Germinal center (tissue), 1 donor: ENCODE measurements around the gene CCDC40.

Experiments
- DNase-seq: peaks from one replicate; pipeline ENCODE4 v3.0.0; 2012; ENCODE audit warnings: mixed read lengths, low spot score

The CCDC40 gene

DNA sequence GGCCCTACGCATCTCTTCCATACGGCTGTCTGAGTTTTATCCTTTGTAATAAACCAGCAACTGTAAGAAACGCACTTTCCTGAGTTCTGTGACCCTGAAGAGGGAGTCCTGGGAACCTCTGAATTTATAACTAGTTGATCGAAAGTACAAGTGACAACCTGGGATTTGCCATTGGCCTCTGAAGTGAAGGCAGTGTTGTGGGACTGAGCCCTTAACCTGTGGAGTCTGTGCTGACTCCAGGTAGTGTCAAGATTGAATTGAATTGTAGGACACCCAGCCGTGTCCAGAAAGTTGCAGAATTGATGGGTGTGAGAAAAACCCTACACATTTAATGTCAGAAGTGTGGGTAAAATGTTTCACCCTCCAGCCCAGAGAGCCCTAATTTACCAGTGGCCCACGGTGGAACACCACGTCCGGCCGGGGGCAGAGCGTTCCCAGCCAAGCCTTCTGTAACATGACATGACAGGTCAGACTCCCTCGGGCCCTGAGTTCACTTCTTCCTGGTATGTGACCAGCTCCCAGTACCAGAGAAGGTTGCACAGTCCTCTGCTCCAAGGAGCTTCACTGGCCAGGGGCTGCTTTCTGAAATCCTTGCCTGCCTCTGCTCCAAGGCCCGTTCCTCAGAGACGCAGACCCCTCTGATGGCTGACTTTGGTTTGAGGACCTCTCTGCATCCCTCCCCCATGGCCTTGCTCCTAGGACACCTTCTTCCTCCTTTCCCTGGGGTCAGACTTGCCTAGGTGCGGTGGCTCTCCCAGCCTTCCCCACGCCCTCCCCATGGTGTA is 66.4 kb downstream of the CCDC40 start:
- DNase-seq: no peak

DNA sequence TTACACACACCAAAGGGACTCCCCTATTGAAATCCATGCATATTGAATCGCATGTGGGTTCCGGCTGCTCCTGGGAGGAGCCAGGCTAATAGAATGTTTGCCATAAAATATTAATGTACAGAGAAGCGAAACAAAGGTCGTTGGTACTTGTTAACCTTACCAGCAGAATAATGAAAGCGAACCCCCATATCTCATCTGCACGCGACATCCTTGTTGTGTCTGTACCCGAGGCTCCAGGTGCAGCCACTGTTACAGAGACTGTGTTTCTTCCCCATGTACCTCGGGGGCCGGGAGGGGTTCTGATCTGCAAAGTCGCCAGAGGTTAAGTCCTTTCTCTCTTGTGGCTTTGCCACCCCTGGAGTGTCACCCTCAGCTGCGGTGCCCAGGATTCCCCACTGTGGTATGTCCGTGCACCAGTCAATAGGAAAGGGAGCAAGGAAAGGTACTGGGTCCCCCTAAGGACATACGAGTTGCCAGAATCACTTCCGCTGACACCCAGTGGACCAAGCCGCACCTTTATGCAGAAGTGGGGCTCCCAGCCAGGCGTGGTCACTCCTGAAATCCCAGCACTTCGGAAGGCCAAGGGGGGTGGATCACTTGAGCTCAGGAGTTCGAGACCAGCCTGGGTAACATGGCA is 67.1 kb downstream of the CCDC40 start:
- no peak for DNase-seq

DNA sequence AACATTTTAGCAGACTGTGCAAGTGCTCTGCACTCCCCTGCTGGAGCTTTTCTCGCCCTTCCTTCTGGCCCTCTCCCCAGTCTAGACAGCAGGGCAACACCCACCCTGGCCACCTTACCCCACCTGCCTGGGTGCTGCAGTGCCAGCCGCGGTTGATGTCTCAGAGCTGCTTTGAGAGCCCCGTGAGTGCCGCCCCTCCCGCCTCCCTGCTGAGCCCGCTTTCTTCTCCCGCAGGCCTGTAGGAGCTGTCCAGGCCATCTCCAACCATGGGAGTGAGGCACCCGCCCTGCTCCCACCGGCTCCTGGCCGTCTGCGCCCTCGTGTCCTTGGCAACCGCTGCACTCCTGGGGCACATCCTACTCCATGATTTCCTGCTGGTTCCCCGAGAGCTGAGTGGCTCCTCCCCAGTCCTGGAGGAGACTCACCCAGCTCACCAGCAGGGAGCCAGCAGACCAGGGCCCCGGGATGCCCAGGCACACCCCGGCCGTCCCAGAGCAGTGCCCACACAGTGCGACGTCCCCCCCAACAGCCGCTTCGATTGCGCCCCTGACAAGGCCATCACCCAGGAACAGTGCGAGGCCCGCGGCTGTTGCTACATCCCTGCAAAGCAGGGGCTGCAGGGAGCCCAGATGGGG is 68.0 kb downstream of the CCDC40 start:
- DNase-seq: no peak

DNA sequence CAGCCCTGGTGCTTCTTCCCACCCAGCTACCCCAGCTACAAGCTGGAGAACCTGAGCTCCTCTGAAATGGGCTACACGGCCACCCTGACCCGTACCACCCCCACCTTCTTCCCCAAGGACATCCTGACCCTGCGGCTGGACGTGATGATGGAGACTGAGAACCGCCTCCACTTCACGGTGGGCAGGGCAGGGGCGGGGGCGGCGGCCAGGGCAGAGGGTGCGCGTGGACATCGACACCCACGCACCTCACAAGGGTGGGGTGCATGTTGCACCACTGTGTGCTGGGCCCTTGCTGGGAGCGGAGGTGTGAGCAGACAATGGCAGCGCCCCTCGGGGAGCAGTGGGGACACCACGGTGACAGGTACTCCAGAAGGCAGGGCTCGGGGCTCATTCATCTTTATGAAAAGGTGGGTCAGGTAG is 68.5 kb downstream of the CCDC40 start:
- no peak for DNase-seq

DNA sequence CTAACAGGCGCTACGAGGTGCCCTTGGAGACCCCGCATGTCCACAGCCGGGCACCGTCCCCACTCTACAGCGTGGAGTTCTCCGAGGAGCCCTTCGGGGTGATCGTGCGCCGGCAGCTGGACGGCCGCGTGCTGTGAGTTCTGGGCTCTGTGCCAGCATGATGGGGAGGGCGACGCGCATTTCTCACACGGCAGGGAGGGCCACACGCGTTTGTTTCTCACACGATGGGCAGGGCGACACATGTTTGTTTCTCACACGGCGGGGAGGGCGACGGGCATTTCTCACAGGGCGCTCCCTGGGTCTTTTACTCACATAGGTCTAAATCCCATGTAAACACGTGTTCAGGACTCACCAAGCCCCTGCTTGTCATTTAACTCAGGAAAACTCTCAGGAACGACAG is 69.3 kb downstream of the CCDC40 start:
- no peak for DNase-seq

DNA sequence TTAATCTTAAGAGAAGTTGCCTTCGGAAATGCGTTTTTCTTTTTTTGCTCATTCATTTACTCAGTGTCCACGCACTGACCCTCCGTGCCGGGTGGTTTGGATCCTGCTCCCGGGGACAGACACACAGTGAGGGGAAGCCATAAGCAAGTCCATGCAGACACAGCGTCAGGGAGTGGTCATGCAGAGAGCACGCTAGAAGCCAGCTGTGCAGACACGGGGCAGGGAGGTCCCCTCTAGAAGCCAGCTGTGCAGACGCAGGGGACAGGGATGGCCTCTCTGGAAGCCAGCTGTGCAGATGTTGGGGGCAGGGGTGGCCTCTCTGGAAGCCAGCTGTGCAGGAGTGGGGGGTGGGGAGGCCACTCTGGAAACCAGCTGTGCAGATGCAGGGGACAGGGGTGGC is 69.7 kb downstream of the CCDC40 start:
- DNase-seq: no peak

DNA sequence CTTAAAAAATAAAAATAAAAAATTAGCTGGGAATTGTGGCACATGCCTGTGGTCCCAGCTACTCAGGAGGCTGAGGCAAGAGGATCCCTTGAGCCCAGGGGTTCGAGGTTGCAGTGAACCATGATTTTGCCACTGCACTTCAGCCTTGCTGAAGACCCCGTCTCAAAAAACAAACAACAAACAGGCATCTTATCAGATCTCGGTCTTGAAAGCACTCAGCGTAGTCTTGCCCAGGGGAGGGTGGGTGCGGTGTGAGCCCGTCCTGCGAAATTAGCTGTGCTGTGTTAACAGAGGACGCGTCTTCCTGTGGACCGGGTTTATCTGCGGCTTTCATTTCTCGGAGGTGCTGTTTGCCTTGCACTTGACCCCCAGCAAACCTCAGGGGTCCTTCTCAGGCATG is 70.3 kb downstream of the CCDC40 start:
- no peak for DNase-seq

DNA sequence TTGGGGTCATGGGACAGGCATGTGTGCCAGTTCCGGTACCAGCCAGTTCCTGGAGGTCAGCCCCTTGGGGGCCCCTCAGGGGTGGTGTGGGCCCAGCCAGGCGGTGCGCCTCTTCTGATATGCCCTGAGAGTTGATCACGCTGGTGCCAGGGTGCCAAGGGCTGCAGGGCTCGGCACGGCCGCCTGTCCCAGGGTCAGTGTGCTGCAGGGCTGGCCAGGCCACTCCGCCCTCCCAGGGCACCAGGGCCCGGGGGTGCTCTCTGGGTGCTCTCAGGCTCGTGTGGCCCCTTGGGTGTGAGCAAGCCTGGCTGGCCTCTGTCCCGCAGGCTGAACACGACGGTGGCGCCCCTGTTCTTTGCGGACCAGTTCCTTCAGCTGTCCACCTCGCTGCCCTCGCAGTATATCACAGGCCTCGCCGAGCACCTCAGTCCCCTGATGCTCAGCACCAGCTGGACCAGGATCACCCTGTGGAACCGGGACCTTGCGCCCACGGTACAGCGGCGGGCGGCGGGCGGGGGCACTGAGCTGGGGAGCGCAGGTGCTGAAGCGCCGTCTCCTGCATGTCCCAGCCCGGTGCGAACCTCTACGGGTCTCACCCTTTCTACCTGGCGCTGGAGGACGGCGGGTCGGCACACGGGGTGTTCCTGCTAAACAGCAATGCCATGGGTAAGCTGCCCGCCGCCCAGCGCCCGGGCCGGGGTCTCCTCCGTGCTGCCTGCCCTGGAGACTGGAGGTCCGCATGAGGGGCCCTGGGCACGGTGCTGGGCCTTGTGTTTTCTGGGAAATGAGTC is 71.0 kb downstream of the CCDC40 start:
- no peak for DNase-seq

DNA sequence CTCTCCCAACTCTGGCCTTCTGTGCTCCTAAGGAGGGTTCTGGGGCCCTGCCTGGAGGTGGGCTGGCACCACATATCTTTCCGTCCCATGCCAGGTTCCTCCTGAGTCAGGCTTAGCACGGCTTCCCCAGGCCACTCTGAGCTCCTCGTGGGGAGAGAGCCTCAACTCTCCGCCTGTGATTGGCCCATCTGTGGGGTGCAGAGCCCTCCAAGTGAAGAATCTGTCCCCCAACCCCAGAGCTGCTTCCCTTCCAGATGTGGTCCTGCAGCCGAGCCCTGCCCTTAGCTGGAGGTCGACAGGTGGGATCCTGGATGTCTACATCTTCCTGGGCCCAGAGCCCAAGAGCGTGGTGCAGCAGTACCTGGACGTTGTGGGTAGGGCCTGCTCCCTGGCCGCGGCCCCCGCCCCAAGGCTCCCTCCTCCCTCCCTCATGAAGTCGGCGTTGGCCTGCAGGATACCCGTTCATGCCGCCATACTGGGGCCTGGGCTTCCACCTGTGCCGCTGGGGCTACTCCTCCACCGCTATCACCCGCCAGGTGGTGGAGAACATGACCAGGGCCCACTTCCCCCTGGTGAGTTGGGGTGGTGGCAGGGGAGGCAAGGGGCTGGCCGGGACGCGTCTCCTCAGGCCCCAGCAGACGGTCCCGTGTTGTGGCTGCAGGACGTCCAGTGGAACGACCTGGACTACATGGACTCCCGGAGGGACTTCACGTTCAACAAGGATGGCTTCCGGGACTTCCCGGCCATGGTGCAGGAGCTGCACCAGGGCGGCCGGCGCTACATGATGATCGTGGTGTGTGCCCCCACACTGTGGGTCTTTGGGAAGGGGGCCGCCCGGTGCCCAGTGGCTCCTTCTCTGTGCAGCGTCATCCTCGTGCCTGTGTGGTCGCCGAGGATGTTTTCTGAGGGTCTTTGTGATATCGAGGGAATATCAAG is 71.9 kb downstream of the CCDC40 start:
- no peak for DNase-seq

DNA sequence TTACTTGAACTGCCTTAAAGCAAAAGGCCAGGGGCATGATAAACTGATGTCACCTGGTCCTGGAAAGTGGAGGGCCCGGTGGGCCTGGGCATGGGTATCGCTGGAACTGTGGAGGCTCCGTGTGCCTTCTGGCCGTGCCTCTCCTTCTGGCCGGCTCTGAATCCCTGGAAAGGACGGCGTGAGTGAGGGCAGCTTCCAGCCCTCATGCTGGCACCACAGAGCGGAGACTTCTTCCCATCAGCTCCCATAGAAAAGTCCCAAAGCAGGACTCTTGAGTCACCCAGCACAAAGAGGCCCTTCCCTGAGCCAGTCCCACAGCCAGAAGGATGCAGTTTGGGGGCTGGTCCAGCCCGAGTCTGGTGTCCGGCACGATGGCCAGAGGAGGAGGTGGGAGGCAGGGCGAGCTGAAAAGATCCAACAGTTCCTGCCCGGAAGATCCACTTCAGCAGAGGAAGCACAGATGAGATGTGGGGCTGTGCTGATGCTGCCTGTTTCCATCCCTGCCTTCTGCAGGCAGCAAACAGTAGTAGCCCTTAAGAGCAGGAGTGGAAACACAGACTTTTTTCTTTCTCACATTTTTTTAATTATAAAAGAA is 72.7 kb downstream of the CCDC40 start:
- no peak for DNase-seq

DNA sequence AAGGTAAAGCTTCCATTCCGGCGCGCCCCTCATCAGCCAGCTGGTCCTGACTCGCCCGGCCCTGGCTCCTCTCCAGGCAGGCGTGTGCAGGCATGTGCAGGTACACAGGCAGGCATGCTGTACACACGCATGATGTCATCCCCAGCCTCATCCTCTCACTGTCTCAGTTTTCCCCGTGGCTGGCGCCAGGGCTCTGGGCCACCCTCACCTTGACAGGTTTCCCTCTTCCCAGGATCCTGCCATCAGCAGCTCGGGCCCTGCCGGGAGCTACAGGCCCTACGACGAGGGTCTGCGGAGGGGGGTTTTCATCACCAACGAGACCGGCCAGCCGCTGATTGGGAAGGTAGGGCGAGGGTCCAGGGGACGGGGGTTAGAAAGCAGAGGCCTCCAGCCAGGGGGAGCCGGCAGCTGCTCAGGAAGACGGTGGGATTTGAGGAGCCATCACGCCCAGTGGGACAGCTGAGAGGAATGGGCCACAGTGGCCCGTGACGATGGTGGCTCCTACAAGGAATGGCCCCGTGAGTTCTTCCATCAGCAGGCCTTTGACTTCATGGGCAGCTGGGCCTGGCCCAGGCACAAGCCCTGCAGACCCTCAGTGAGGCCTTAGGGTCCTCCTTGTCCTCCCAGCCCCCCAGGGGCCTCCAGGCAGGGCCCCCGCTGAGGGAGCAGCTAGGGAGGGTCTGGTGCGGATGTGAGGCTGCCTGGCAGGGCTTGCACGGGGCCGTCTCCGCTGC is 73.4 kb downstream of the CCDC40 start:
- no peak for DNase-seq

DNA sequence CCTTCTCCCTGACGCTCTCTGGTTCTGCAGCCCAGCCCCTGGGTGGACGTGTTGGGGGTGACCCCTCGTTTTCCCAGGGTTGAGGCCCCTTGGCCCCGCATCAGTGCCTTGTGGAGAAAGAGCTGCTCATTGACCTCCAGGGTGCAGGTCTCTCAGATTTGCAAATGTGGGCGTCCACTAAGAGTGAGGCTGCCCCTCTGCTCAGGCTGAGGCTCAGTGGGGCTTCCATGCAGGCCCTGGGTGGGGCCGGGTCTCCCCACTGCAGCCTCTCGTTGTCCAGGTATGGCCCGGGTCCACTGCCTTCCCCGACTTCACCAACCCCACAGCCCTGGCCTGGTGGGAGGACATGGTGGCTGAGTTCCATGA is 74.0 kb downstream of the CCDC40 start:
- no peak for DNase-seq

DNA sequence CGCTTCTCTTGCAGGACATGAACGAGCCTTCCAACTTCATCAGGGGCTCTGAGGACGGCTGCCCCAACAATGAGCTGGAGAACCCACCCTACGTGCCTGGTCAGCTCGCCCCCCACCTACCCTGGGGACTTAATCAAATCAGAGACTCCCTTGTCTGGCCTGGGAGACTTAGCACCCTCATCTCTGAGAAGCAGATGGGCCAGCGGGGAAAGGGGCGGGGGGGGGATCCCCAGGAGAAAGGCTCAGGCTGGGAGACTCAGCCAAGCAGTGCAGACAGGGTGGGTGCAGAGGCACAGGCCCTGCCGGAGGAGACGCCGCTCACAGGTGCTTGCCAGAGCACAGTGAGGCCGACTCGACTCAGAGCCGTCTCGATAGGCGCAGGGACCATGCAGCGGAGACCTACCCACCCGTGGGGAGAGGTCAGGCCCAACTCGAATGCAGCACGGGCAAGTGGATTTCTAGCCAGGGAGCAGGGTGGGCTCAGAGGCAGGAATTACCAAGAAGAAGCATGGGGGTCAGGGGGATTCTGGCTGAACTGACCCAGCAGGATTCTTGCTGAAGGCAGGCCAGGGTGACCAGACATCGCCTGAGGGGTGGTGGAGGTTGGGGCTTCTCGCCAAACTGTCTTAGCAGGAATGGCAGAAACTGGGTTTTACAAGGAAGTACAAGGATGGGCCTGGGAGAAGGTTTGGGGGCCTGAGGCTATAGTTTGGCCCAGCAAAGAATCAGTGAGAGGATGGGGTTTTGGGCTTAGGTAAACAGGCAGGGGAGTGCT is 74.7 kb downstream of the CCDC40 start:
- DNase-seq: no peak

DNA sequence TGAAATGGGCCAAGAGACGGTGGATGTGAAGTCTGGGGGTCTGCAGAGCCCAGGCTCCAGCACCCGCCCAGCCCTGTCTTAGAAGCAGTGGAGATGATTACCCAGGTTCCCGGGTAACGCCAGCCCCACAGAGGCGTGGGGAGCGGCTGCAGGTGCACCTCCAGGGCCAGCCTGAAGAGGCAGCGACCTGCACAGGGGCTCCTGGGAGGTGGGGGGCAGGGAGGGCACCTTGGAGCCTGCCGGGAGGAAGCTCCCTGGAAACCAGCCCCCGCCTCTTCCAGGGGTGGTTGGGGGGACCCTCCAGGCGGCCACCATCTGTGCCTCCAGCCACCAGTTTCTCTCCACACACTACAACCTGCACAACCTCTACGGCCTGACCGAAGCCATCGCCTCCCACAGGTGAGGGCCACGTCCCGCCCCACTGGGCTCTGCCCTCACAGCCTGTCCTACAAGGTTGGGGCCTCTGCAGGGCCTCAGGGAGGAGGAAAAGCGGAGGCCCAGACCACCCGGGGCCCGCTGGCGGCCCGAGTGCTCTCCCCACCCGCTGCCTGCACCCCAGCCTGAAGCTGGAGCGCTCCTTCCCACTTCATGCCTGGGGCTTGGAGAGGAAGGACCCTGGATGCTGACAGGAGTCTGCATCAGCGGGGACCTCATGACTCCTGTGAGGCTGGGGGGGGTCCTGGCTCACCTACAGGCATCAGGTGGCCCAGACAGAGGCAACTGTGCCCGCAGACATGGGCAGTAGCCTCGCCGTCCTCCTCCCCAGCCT is 75.4 kb downstream of the CCDC40 start:
- DNase-seq: no peak

DNA sequence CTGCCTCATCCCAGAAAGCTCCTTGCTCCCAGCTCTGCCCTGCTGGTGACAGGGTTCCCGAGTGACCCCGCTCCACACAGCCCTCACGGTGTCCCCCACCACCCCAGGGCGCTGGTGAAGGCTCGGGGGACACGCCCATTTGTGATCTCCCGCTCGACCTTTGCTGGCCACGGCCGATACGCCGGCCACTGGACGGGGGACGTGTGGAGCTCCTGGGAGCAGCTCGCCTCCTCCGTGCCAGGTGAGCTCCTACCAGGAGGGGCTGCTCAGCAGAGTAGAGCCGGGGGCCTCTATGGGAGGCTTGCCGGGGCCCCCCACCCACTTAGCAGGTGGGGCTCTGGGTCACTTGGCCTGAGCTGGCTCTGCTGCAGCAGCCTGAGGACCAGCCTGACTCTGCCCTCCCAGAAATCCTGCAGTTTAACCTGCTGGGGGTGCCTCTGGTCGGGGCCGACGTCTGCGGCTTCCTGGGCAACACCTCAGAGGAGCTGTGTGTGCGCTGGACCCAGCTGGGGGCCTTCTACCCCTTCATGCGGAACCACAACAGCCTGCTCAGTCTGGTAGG is 76.1 kb downstream of the CCDC40 start:
- no peak for DNase-seq

DNA sequence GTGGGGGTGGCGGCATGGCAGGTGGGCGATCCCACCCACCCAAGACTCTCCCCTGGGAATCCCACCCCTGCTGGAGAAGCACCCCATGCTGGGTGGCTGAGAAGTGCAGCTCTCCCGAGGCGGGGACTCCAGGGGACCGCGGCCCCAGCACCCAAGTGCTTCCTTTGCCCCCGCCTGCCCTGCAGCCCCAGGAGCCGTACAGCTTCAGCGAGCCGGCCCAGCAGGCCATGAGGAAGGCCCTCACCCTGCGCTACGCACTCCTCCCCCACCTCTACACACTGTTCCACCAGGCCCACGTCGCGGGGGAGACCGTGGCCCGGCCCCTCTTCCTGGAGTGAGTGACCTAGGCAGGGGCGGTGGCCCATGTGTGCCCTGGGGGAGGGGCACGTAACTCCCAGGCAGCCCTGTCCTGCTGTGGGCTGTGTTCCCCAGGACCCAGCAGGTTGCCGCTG is 76.6 kb downstream of the CCDC40 start:
- no peak for DNase-seq

DNA sequence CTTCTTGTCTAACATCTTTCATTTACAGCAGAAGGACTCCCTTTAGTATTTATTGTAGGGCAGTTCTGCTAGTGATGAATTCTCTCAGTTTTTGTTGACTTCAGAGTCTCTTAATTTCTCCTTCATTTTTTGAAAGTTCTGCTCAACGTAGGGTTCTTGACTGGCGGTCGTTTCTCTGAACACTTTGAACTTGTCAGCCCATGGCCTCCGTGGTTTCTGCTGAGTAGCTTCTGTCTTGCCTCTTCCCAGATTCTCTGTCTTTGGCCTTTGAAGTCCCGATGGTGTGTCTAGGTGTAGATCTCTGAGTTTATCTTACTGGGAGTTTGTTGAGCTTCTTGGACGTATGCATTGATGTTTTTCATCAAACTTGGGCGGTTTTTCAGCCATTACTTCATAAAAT is 78.3 kb downstream of the CCDC40 start:
- DNase-seq: no peak

DNA sequence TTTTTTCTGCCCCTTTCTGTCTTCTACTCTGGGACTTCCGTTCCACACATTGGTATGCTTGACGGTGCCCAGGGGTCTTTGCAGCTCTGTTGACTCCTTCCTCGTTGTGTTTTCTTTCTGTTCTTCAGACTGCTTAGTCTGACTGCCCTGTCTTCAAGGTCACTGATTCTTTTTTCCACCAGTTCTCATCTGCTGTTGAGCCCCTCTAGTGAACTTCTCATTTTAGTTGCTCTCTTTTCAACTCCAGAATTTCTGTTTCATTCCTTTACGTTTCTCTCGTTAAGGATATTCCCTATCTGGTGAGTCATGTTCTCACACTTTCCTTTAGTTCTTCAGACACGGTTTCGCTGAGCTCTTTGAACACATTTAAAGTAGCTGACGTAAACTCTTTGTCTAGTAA is 78.7 kb downstream of the CCDC40 start:
- DNase-seq: no peak
